HG03097 (cell line): ENCODE measurements around the gene SPRR2B.
"Not testable (repeated sequence)": the region's sequence is repeated elsewhere in the genome, so short reads cannot be mapped to it uniquely, and the experiment has no call there.

ENCODE experiments used
- ATAC-seq: cut with Tn5 transposase; IDR thresholded peaks from one replicate; pipeline ENCODE4 v1.9.1; 2021; ENCODE audit not compliant: unreplicated experiment, low FRiP score

SPRR2B gene

GRCh38 chr1:153035211-153035610 lies 36.2 kb downstream of the SPRR2B start:
- no peak for ATAC-seq

- no peak for ATAC-seq
These were observed 38.6 kb downstream of the SPRR2B start for GRCh38 chr1:153032677-153033308.

DNA sequence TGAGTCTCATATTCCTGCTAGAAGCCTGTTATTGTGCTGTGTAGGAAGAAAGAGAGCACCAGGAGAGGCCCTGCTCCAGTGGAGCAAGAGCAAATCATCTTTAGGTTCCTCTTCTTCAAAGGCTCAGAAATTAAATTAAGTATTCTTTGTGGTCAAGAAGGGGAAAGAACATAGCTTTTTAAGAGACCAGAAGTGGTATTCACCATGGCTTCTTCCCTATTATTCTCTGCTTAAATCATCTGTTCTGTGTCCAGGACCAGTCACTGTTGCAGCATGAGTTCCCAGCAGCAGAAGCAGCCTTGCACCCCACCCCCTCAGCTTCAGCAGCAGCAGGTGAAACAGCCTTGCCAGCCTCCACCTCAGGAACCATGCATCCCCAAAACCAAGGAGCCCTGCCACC lies 39.3 kb downstream of the SPRR2B start:
- ATAC-seq: no peak

DNA sequence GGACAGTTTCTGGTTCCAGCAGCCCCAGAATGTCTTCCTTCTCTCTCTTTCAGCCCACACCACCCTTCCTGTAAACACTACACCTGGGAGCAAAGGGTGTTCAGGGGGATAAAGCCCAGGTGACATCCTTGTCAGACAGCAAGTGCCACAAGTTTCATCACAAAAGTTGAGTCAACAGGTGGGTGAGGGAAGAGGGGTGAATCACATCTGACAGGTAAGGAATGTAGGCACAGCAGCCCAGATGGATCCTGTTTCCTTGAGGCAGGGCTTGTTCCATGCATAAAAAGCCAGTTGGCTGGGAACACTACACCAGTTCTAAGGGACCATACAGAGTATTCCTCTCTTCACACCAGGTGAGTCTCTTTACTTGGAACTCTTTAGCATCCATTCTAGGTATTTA lies 40.5 kb downstream of the SPRR2B start, which contains the start of gene SPRR1B:
Gene SPRR1B, plus strand, starts transcription at position 309 of the 400 bp plus-strand sequence. CDS start 1,143 bp downstream, outside the sequence.
- ATAC-seq: no peak

- no peak for ATAC-seq
These were observed 42.6 kb downstream of the SPRR2B start for GRCh38 chr1:153028766-153029165.

DNA sequence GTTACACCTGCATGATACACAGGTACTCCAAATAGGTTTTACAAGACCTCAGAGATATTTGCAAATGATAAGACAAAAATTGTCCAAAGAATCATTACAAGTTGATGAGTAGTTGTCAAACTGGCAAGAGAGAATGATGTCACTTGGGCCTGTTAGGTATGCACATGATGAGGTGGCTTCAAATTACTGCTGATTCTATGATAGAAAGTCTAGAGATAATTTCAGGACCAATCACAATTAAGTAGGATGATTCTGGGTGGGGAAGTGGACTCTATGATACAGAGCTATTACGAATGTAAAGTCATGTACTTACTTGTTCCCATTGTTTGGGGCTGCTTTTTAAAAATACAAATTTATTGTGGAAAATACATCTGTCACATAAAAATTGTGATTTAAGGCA lies 45.6 kb downstream of the SPRR2B start:
- ATAC-seq: no peak

DNA sequence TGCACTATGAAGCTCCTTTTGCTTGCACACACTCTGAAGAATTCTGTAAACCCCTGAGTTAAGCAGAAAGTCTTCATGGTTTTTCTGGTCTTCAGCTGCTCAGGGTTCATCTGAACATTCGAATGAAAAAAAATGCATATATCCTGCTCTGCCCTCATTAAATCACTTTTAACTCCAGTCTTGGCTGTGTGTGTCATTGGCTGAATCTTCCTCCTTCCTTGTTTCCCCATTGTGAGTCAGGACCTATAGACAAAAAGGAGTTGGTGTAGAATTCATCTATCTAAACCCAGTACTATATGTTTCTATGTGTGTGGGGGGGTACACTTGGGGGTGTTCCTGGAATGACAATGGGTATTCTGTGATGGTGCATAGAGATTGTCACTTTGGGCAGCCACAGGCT lies 47.0 kb downstream of the SPRR2B start:
- ATAC-seq: no peak

DNA sequence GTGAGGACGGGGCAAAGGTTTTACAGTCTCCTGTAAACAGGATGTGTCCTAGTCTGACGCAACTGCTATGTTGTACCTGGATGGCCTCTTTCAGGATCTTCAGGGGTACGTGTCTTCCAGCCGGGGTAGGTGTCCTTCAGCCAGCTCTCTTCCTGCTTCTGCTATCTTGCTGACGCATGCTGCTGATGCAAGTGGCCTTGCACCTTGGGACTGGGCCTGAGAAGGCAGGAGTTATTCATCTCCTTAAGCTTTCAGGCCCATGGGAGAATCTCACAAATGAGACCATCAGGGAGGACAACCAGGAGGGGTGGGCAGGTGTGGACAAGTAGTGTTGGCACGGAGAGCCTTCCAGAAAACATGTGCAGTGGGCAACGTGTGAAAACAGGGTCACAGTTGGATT lies 48.3 kb downstream of the SPRR2B start:
- no peak for ATAC-seq

- ATAC-seq: not testable (repeated sequence)
These were observed 49.1 kb downstream of the SPRR2B start for GRCh38 chr1:153022340-153022739.

DNA sequence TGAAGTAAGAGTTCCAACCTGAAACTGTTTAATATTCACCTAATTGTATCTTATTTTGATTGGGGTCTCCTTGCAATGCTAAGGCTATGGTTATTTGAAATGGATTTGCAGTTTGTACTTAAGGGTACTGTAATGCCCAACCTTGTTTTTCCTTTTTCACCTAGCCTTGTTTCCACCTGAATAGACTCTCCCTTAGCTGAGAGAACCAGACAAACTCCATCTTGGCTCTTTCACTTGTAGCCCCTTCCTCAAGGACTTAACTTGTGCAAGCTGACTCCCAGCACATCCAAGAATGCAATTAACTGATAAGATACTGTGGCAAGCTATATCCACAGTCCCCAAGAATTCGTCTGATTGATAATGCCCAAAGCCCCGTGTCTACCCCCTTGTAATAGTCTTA lies 49.6 kb downstream of the SPRR2B start:
- not testable (repeated sequence) for ATAC-seq
